Right lobe of liver (tissue), 4 donors: ENCODE results near the gene IL12B.
"Not testable (repeated sequence)": the region's sequence is repeated elsewhere in the genome, so short reads cannot be mapped to it uniquely, and the experiment has no call there.

Source experiments
- CTCF ChIP-seq, 4 donors: fragments of 200-600 bp in 3 of 4; fragments of 450-650 bp in 1 of 4; IDR thresholded peaks; one replicate each; pipeline versions ENCODE4 v1.5.1 to v1.8.0; 2016 to 2022; ENCODE audit warnings: antibody characterized with exemption in 4 of 4, mild to moderate bottlenecking in 2 of 4
- POLR2A ChIP-seq: fragments of 450-650 bp; IDR thresholded peaks from one replicate; pipeline ENCODE4 v1.6.1; 2017; ENCODE audit warnings: antibody characterized with exemption, mild to moderate bottlenecking
- donor health status: DM: no; HTN: no; CAD: no.
- donor health status: DM: no; HTN: no; CAD: no.
- donor health status: DM: no; HTN: yes; CAD: no.

GRCh38 chr5:159359871-159360270 lies 29.6 kb upstream of the IL12B start:
- not testable (repeated sequence) for TF ChIP-seq CTCF (IDR thresholded peaks at IDR 0.05); POLR2A
